Left renal pelvis (tissue), 4 donors: ENCODE data around the gene NECAB3. TPM values are rescaled to one million over a fixed set of nuclear protein-coding genes. Genes with fewer than 3 reads are reported as not detected.
"Not testable (repeated sequence)": the region's sequence is repeated elsewhere in the genome, so short reads cannot be mapped to it uniquely, and the experiment has no call there.

ENCODE experiments used
- DNase-seq, 4 donors: peaks; one replicate each; pipeline ENCODE4 v3.0.0-alpha.2; 2013; ENCODE audit warnings: low read depth in 4 of 4, low spot score in 3 of 4
- polyA plus RNA-seq, 4 donors: library from polyadenylated mRNA; unstranded; fragments of 120-200 nt; gene quantifications; one replicate each; pipeline ENCODE4 v1.2.1, GENCODE V29; 2013; ENCODE audit not compliant: insufficient read length in 4 of 4

Gene NECAB3
- polyA plus RNA-seq, 4 donors: 13.1 to 21.9 (median 13.7) TPM

GRCh38 chr20:33698966-33699365 is 24.7 kb upstream of the NECAB3 start:
- DNase-seq: not testable (repeated sequence)

- no peak for DNase-seq
These were observed 22.9 kb upstream of the NECAB3 start for GRCh38 chr20:33697129-33697528.

GRCh38 chr20:33696448-33696847 is 22.2 kb upstream of the NECAB3 start:
- no peak for DNase-seq

DNA sequence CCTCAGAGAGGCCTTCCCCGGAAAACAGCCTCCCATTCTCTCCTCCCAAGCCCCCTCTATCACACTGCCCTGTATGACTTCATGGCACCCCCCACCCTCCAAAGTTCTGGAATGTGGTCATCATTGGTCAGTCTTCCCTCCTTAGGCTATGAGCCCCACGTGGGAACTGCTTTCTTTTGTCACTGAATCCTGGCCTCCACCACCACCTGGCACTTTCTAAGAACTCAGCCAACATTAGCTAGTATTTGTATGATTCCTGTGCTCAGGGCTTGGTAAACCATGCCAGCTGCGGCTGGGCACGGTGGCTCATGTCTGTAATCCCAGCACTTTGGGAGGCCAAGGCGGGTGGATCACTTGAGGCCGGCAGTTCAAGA is 20.4 kb upstream of the NECAB3 start:
- no peak for DNase-seq

- DNase-seq: no peak
These were observed 19.8 kb upstream of the NECAB3 start for GRCh38 chr20:33693741-33694638.

DNA sequence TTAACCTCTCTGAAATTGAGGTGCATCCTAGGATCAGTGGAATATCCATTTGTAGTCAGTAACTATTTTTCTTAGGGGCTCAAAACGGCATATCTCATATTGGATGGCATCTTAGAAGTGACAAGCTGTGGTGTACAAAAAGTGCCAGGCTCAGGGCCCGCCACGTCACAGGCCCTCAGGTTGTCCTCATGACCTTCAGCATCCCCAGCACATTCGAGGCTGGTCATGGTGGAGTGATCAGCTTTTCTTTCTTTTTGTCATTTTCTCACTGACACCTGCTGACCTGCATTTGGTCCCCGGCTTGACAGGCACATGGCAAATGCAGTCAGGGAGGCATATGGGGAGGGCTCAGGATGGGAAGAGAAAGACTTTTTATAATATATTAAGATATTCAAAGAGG is 19.1 kb upstream of the NECAB3 start:
- DNase-seq: no peak

GRCh38 chr20:33689973-33690372 is 15.7 kb upstream of the NECAB3 start:
- no peak for DNase-seq

GRCh38 chr20:33689493-33689892 is 15.3 kb upstream of the NECAB3 start:
- no peak for DNase-seq

GRCh38 chr20:33688938-33689424 is 14.8 kb upstream of the NECAB3 start:
- DNase-seq: no peak

DNA sequence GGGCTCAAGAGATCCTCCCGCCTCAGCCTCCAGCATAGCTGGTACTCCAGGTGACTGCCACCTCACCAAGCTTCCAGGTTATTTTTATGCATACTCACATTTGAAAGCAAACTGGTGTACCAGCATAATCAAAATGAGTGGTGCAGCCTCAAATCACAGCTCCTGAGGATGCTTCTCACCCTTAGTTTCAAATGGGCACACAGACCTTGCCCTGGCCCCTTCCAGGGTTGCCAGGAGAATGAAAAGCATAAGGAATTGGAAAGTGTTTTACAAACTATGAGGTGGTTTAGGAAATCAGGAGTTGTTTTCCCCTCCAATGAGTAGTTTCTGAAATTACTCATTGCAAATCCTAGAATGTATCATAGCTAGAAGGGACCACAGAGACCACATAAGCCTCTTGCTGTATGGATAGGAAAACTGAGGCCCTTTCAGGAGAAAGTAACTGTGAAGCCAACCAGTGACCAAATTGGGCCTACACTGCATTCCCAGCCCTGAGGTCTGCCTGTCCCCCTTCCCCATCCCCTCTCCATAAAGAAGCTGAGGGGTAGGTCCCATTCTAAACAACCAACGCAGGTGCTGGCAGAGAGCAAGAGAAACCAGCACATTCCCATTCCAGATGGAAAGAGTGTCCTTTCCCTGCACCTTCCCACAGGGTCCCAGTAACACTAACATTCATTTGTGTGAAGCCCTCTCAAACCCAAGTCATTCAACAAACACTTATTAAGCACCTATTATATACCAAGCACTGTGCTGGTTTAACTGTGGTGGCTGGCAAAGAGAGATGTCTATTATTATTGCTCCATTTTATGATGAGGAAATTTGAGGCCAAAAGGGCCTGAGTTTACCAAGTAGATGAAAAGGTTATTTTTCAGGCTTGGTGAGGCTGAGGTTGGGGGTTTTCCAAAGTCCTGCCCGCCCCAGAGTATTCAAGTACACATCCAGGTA is 14.0 kb upstream of the NECAB3 start:
- DNase-seq: no peak

DNA sequence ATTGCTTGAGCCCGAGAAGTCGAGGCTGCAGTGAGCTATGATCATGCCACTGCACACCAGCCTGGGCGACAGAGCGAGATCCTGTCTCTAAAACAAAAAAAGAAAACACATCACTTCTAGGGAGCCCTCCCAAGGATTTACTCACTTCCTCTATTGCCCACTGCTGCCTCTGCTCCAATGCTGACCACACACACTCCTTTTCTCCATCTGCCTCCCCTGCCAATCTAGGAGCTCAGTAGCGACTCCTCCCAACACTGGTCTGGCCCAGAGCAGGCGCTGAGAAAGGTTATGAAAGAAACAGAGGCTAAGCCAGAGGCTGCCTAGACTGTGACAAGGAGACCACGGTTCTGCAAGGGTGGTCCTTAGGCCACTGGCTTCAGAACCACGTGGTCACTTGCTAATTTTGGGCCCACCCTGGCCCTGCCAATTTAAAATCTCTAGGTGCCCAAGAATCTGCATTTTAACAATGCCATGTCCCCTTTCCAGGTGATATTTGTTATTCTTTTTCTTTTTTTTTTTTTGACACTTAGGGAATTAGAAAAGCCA is 13.2 kb upstream of the NECAB3 start:
- DNase-seq: no peak

GRCh38 chr20:33686984-33687366 is 12.7 kb upstream of the NECAB3 start:
- DNase-seq: no peak

DNA sequence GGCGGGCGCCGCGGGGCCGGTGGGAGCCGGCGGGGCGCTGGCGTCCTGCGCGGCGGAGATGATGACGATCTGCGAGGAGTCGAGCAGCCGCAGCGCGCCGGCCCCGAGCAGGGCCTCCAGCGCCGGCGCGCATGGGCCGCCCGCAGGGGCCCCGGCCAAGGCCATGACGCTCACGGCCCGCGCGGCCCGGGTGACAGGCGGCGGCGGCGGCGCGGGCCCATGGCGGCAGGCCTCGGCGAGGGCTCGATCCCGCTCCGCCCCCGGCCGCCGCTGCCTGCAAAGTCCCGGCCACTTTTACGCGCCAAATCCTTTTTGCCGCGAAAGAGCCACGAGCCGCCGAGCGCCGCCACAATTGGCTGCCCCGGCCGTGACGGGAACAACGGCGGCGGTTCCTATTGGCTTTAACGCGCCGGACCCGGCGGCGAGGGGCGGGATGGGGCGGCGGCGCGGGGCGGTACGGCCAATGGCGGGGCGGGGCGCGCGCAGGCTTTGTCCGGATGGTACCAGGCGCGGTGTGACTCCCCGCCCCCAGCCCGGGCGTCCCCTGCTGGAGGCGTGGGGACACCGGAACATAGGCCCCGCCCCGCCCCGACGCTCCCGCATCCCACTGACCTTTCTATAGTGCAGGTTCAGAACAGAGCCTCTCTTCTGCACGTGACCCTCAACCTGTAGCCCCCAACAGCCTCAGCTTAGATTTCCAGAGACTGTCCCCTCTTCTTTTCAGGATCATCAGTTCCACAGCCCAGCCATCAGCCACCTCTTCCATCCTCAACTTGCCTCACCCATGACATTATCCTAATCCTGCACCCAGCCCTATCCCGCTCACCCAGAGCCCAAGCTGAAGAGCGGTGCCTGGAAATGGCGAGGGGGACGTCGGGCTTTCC is 12.1 kb upstream of the NECAB3 start, which contains the start of gene E2F1:
TSS of gene E2F1 (minus strand) at position 286 of the 884 bp plus-strand sequence. CDS start at position 165, 121 bp downstream.
- peak in 3 of 4 donors; percentile 79 to 82 (median 82) for DNase-seq

DNA sequence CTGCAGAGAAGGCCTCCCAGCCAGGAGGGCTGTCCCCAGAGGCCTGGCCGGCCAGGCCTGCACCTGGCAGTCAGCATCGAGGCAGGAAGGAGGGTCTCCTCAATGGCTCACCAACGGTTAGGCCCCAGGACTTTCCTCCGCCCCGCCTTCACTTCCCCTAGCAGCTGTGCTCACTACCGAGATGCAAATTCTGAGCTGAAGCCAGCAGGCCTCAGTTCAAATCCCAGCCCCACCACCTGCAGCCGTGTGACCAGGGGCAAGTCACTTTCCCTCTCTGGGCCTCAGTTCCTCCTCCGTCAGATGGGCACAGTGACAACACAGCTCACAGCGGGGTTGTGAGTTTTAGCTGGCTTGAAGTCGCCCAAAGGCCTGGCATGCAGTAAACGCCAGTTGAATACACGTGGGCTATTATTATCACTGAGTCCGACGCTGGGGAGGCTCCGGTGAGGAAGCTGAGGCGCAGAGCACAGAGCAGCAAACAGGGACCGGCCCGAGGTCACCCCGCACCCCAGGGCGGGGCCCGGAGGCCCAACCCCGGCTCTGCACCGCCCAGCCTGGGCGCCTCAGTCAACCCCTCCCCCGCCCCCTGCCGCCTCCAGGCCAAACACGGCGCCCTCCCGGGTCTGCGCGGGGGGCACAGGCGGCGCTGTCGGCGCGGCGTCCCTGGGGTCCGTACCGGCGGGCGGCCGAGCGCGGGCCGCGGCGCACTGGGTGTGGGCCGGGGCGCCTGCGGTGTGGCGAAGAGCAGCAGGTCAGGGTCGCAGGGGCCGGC is 11.3 kb upstream of the NECAB3 start:
- DNase-seq: no peak

DNA sequence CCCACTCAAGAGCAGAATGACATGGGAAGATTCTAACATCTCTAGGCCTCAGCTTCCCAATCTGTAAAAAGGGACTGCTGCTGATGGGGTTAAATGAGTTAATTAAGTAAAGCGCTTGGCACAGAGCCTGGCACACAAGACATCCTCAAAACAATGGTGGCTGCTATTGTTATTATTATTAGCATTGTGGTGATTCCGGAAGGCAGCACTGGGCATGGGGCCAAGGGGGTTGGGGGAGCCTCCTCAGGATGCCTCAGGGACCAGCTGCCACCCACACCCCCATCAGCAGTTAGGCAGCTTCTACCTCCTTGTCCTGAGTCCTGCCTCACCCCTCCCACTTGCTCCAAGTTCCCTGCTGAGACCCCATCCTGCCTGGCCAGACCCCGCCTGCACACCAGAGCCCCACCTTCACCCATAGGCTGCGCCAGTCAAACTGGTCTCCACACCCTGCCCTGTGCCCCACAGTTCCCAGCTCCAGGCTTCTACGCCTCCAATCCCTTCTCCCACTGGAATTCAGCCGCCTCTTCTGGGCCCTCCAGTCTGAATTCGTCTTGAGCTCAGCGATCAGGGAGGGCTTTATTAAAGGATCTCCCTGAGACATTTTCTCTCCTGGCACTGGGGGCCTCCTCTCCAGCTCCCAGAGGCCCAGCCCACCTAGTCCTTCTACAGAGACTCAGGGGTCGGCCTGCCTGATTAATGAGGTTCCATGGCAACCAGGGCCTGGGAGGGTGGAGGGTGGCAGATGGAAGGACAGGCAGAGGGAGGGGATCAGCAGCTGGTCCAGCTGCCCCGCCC is 10.5 kb upstream of the NECAB3 start:
- DNase-seq: no peak

- no peak for DNase-seq
These were observed 7.6 kb upstream of the NECAB3 start for GRCh38 chr20:33681728-33682353.

GRCh38 chr20:33681288-33681687 is 7.1 kb upstream of the NECAB3 start:
- no peak for DNase-seq

DNA sequence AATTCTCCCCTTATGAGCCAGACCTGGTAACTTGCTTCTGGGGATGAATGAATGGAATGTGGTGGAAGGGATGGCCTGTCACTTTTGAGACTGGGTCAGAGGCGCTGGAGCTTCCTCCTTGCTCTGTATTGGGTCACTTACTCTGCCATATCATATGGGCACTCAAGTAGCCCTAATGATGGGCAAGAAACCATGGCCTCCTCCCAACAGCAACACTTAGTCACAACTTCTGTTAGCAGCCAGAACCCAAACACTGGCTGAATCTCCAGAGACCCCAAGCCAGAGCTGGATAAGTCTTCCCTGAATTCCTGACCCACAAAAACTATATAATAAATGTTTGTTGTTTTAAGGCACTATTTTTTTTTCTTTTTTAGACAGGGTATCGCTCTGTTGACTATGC is 6.5 kb upstream of the NECAB3 start:
- no peak for DNase-seq
